Neural progenitor cell (in vitro differentiated cells): ENCODE results near the gene SLC25A4.

Source experiments
- CTCF ChIP-seq: fragments of 200-600 bp; sonication (generic); IDR thresholded peaks from 2 replicates; pipeline ENCODE4 v1.5.1; 2017; ENCODE audit warnings: antibody characterized with exemption, mild to moderate bottlenecking
- EZH2 ChIP-seq: fragments of 200-600 bp; sonication (generic); IDR thresholded peaks from 2 replicates; pipeline ENCODE4 v1.6.1; 2017; ENCODE audit warnings: antibody characterized with exemption, mild to moderate bottlenecking, moderate library complexity

DNA sequence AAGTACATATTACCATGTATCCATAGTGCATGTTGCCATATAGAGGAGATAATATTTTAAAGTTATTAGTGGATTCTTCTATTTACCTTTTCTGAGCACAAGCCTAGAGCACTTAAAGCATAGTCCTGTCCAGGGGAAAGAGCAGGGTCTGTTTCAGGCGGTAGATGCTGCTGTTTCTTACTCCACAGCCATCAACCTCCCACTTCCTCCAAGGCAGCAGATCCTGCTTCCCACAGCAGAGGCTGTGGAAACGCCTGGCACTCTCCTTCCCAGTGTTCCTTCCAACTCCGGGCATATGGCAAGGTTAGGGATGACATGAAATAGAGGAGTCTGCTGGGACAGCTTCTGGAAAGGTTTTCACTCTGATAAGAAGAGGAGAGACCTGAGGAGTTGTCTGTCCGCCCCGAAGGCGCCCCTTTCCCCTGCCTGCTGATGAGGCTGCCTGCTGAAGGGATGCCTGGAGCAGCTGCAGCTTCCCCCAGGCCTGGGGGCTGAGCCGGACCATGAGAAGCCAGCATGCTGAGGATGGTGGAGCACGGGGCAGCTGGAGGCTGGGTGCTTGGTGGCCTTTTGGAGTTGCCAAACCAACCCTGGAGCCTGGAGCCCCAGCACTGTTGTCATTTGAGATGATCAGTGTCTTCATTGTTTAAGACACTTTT, 43.9 kb upstream of the SLC25A4 start:
- TF ChIP-seq CTCF (no peak), EZH2 (no peak)
